GM12878 (cell line): ENCODE results near the gene SEC22C. TPM values are rescaled to one million over a fixed set of nuclear protein-coding genes. Genes with fewer than 3 reads are reported as not detected.

Source experiments
- ATAC-seq: fragments of 200-7000 bp; cut with Tn5 transposase; 3 replicates; pipeline ENCODE4 v1.9.1; 2020; ENCODE audit warnings: mild to moderate bottlenecking, moderate library complexity
- BruUV-seq: library from RNA; stranded (reverse); fragments of 400-500 nt; replicated peaks from 2 replicates; lab custom pipeline; 2021; lab: Mats Ljungman, UMichigan
- CTCF ChIA-PET: fragments of 300-600 bp; sonication (Branson Sonifier 250); formaldehyde crosslinking; extraction: SDS; loops from one replicate; lab custom pipeline; 2021; ENCODE audit warnings: inconsistent platforms; lab: Yijun Ruan, JAX
- POLR2A ChIA-PET: fragments of 350-600 bp; formaldehyde crosslinking; extraction: SDS; loops from one replicate; lab custom pipeline; 2021; ENCODE audit warnings: inconsistent platforms; lab: Charles Lee
- RAD21 ChIA-PET: fragments of 300-600 bp; sonication (Branson Sonifier 250); formaldehyde crosslinking; loops from one replicate; lab custom pipeline; 2023; ENCODE audit warnings: antibody characterized with exemption; ENCODE audit not compliant: unreplicated experiment; lab: Charles Lee
- SMC1A ChIA-PET: fragments of 300-600 bp; sonication (Branson Sonifier 250); formaldehyde crosslinking; loops from one replicate; lab custom pipeline; 2023; ENCODE audit not compliant: unreplicated experiment, uncharacterized antibody; lab: Charles Lee
- DNase-seq: peaks from one replicate; pipeline ENCODE4 v3.0.0-alpha.2; 2011; ENCODE audit warnings: low read depth, low spot score
- FAIRE-seq: peaks from 3 replicates; lab custom pipeline; 2011; peaks lifted over from hg19 to GRCh38; lab: Jason Lieb, UNC
- H2AFZ ChIP-seq: 2 replicates; pipeline ENCODE4 v1.6.0; 2011; ENCODE audit warnings: low read depth, low read length, control low read depth; ENCODE audit not compliant: control insufficient read depth
- H3K27ac ChIP-seq: 2 replicates; pipeline ENCODE4 v1.5.1; 2011; ENCODE audit warnings: control low read depth; ENCODE audit not compliant: control insufficient read depth, insufficient read depth
- H3K27me3 ChIP-seq, 2 experiments: replicated peaks in 1 of 2; 2 replicates each; pipeline versions ENCODE4 v1.6.0 to v1.6.1; 2011; ENCODE audit warnings: low read length in 1 of 2; ENCODE audit not compliant: control insufficient read depth in 2 of 2, insufficient read depth in 2 of 2
- H3K36me3 ChIP-seq, 2 experiments: 2 replicates each; pipeline ENCODE4 v1.5.1; 2011; ENCODE audit warnings: low read length in 1 of 2; ENCODE audit not compliant: control insufficient read depth in 2 of 2, insufficient read depth in 2 of 2
- H3K4me1 ChIP-seq: 2 replicates; pipeline ENCODE4 v1.6.1; 2011; ENCODE audit warnings: mild to moderate bottlenecking, low read length, moderate library complexity, mixed read lengths; ENCODE audit not compliant: control insufficient read depth, insufficient read depth
- H3K4me2 ChIP-seq: 2 replicates; pipeline ENCODE4 v1.6.0; 2011; ENCODE audit warnings: control low read depth; ENCODE audit not compliant: control insufficient read depth, insufficient read depth
- H3K4me3 ChIP-seq: fragments of 200-600 bp; sonication (generic); 2 replicates; pipeline ENCODE4 v1.5.1; 2016
- H3K79me2 ChIP-seq: 2 replicates; pipeline ENCODE4 v1.6.0; 2011; ENCODE audit warnings: low read length; ENCODE audit not compliant: control insufficient read depth, insufficient read depth
- H3K9ac ChIP-seq: 2 replicates; pipeline ENCODE4 v1.8.0; 2011; ENCODE audit warnings: low read length, control low read depth, mixed read lengths; ENCODE audit not compliant: control insufficient read depth, insufficient read depth
- H3K9me3 ChIP-seq: replicated peaks from 3 replicates; pipeline ENCODE4 v1.5.1; 2011; ENCODE audit warnings: mild to moderate bottlenecking, low read length; ENCODE audit not compliant: control insufficient read depth, insufficient read depth
- H4K20me1 ChIP-seq: 2 replicates; pipeline ENCODE4 v1.6.0; 2011; ENCODE audit not compliant: control insufficient read depth, insufficient read depth
- CHD1 ChIP-seq: IDR thresholded peaks from 2 replicates; pipeline ENCODE4 v1.6.1; 2012; ENCODE audit warnings: low read depth, low read length, improper control_type of control experiment
- KDM1A ChIP-seq: fragments of 200-600 bp; sonication (generic); IDR thresholded peaks from 2 replicates; pipeline ENCODE4 v1.6.1; 2016; ENCODE audit warnings: borderline replicate concordance
- MYC ChIP-seq: IDR thresholded peaks from 2 replicates; pipeline ENCODE4 v1.6.1; 2011; ENCODE audit warnings: mild to moderate bottlenecking, low read length, moderate library complexity, inconsistent platforms; ENCODE audit not compliant: insufficient read depth, insufficient replicate concordance, insufficient read length, severe bottlenecking
- PML ChIP-seq: IDR thresholded peaks from 2 replicates; pipeline ENCODE4 v1.6.1; 2012; ENCODE audit warnings: low read length, inconsistent platforms
- STAT3 ChIP-seq: IDR thresholded peaks from 2 replicates; pipeline ENCODE4 v1.6.1; 2011; ENCODE audit warnings: low read depth, low read length, improper control_type of control experiment
- TCF3 ChIP-seq: IDR thresholded peaks from 2 replicates; pipeline ENCODE4 v1.6.1; 2012; ENCODE audit warnings: low read depth, mild to moderate bottlenecking, low read length, borderline replicate concordance; ENCODE audit not compliant: insufficient read depth
- YY1 ChIP-seq: IDR thresholded peaks from 2 replicates; pipeline ENCODE4 v1.6.1; 2011; ENCODE audit warnings: low read depth, mild to moderate bottlenecking, low read length
- ZNF217 ChIP-seq: fragments of 450-650 bp; IDR thresholded peaks from 2 replicates; pipeline ENCODE4 v1.6.1; 2017; ENCODE audit warnings: antibody characterized with exemption, mild to moderate bottlenecking
- WGBS: methylation state at CpG from one replicate; pipeline ENCODE4 v1.1.6; 2016; ENCODE audit warnings: low lambda C conversion rate; ENCODE audit not compliant: insufficient replicate concordance, insufficient coverage; ENCODE audit errors: missing lambda C conversion rate; 5-methylcytosine and 5-hydroxymethylcytosine counted together
- in situ Hi-C: fragments of 300-500 bp; cut with MboI; formaldehyde crosslinking; loops from 9 replicates; pipeline ENCODE4 v1.14.3; 2018; ENCODE audit warnings: mixed read lengths
- intact Hi-C: fragments of 100-400 bp; cut with micrococcal nuclease; formaldehyde crosslinking; loops from one replicate; pipeline ENCODE4 v1.14.2; 2022; ENCODE audit not compliant: unreplicated experiment
- polyA plus RNA-seq, 11 experiments: library from polyadenylated mRNA; depleted of rRNA in 4 of 11; unstranded in 6 of 11; stranded (reverse) in 5 of 11; fragments of >200 nt; fragmentation: Nextera tagmentation in 4 of 11; fragmentation: Illumina TruSeq in 1 of 11; extraction: Ambion mirVana in 4 of 11; extraction: Trizol in 1 of 11; gene quantifications; 1 replicate in 1 of 11; 2 replicates in 10 of 11; pipeline versions ENCODE4 v1.2.1 to v1.2.3, GENCODE V29; 2011 to 2016; ENCODE audit warnings: inconsistent platforms in 2 of 11, missing spikeins in 2 of 11, low read depth in 1 of 11
- total RNA-seq, 4 experiments: library from RNA; depleted of rRNA in 3 of 4; stranded (reverse); fragments of >200 nt in 3 of 4; fragmentation: Illumina TruSeq in 1 of 4; extraction: Trizol in 1 of 4; gene quantifications; 2 replicates each; pipeline versions ENCODE4 v1.2.1 to v1.2.3, GENCODE V29; 2013 to 2021

Gene SEC22C
- total and polyA plus RNA-seq, 10 of the 15 experiments (the other 5 are each of a cell fraction or from before 2014, with no cell fraction given), result 15.6 to 47.0 (median 39.1) TPM

GRCh38 chr3:42544492-42545283 is 37.1 kb downstream of the SEC22C start:
- H3K4me2 ChIP-seq, result no peak overlapping the region
- H3K9me3 ChIP-seq, result no peaks in the 10 kb centered on the region
- no peaks in the 10 kb centered on the region for H3K27me3 ChIP-seq
- ChIA-PET CTCF (interaction anchor here (0.5 to 4.8 kb wide), 4 partner anchors 29 to 691 kb away, joined by 3 to 32 read pairs (median 3); no protein-coding TSS in a partner anchor), RAD21 (interaction anchor here (1.6 kb wide), 1 partner anchor 297 kb away, joined by 6 read pairs; no protein-coding TSS in a partner anchor), POLR2A (no interaction called here), SMC1A (interaction anchor here (1.5 kb wide), 1 partner anchor 298 kb away, joined by 6 read pairs; no protein-coding TSS in a partner anchor)
- no peak overlapping the region for H3K4me3 ChIP-seq
- in situ Hi-C loops (no loop called here), intact Hi-C loops (loop anchor here (5.0 to 10.0 kb wide), 3 partner anchors 102 to 650 kb away; no protein-coding TSS in a partner anchor)
- no peak for FAIRE-seq
- no peak overlapping the region for H2AFZ ChIP-seq
- TF ChIP-seq MYC (no peak), KDM1A (no peak), ZNF217 (no peak), YY1 (no peak), CHD1 (no peak), STAT3 (no peak), TCF3 (no peak), PML (no peak)
- no peaks in the 10 kb centered on the region; the same call in 1 of the 2 replicates for H4K20me1 ChIP-seq
- BruUV-seq, result no TSS peak
- no peaks in the 10 kb centered on the region for H3K4me1 ChIP-seq
- H3K9ac ChIP-seq, result no peak overlapping the region
- no peak for ATAC-seq
- WGBS, result 61% methylated on average over 12 of the region's 12 CpGs
- H3K36me3 ChIP-seq, result peaks cover 0 to 8% of the 10 kb centered on the region in 2 experiments; a peak in 1 of 4 replicates
- H3K27ac ChIP-seq, result no peak overlapping the region
- H3K79me2 ChIP-seq, result no peaks in the 10 kb centered on the region
- DNase-seq, result no peak
